SK-N-SH treated with all-trans-retinoic acid at 6 μM for 48 hours (cell line): ENCODE measurements around the gene LIPH.
"Not testable (repeated sequence)": the region's sequence is repeated elsewhere in the genome, so short reads cannot be mapped to it uniquely, and the experiment has no call there.

ENCODE experiments used
- ATAC-seq: fragments of 200-7000 bp; cut with Tn5 transposase; 3 replicates; pipeline ENCODE4 v1.9.1; 2020; ENCODE audit warnings: mild to moderate bottlenecking, moderate library complexity
- ARNTL ChIP-seq: fragments of 450-650 bp; formaldehyde crosslinking; IDR thresholded peaks from 2 replicates; pipeline ENCODE4 v1.5.0; 2020; ENCODE audit warnings: low read depth, mild to moderate bottlenecking, moderate library complexity, borderline replicate concordance
- BACH2 ChIP-seq: fragments of 250-450 bp; sonication (Bioruptor Pico); IDR thresholded peaks from 2 replicates; pipeline ENCODE4 v1.9.0; 2021; ENCODE audit warnings: mild to moderate bottlenecking, borderline replicate concordance
- CSDC2 ChIP-seq: fragments of 250-450 bp; sonication (Bioruptor Pico); IDR thresholded peaks from 2 replicates; pipeline ENCODE4 v1.5.0; 2020; ENCODE audit warnings: mild to moderate bottlenecking, moderate library complexity
- ESRRG ChIP-seq: fragments of 250-450 bp; sonication (Bioruptor Pico); IDR thresholded peaks from 2 replicates; pipeline ENCODE4 v1.6.1; 2021; ENCODE audit warnings: mild to moderate bottlenecking
- GLIS3 ChIP-seq: fragments of 250-450 bp; sonication (Bioruptor Pico); IDR thresholded peaks from 2 replicates; pipeline ENCODE4 v1.5.0; 2020; ENCODE audit warnings: mild to moderate bottlenecking, moderate library complexity
- ISL1 ChIP-seq: fragments of 250-450 bp; sonication (Bioruptor Pico); IDR thresholded peaks from 2 replicates; pipeline ENCODE4 v2.1.2; 2022; ENCODE audit warnings: mild to moderate bottlenecking, moderate library complexity
- OSR1 ChIP-seq: fragments of 250-450 bp; sonication (Bioruptor Pico); IDR thresholded peaks from 2 replicates; pipeline ENCODE4 v1.8.0; 2022; ENCODE audit warnings: moderate library complexity, mild to moderate bottlenecking, inconsistent platforms
- PPARA ChIP-seq: fragments of 250-450 bp; sonication (Bioruptor Pico); IDR thresholded peaks from 2 replicates; pipeline ENCODE4 v1.5.0; 2020; ENCODE audit warnings: mild to moderate bottlenecking, borderline replicate concordance
- SNAI2 ChIP-seq: fragments of 250-450 bp; sonication (Bioruptor Pico); IDR thresholded peaks from 2 replicates; pipeline ENCODE4 v1.5.0; 2020; ENCODE audit warnings: mild to moderate bottlenecking, moderate library complexity
- TCF4 ChIP-seq: fragments of 250-450 bp; sonication (Bioruptor Pico); IDR thresholded peaks from 2 replicates; pipeline ENCODE4 v1.8.0; 2021; ENCODE audit warnings: mild to moderate bottlenecking, moderate library complexity, borderline replicate concordance
- TOX ChIP-seq: fragments of 250-450 bp; sonication (Bioruptor Pico); IDR thresholded peaks from 2 replicates; pipeline ENCODE4 v1.8.0; 2021; ENCODE audit warnings: mild to moderate bottlenecking, moderate library complexity, borderline replicate concordance
- ZC3H10 ChIP-seq: fragments of 250-450 bp; sonication (Bioruptor Pico); IDR thresholded peaks from 2 replicates; pipeline ENCODE4 v1.5.1; 2021; ENCODE audit warnings: mild to moderate bottlenecking, moderate library complexity
- ZFP3 ChIP-seq: fragments of 250-450 bp; sonication (Bioruptor Pico); IDR thresholded peaks from 2 replicates; pipeline ENCODE4 v1.5.0; 2020; ENCODE audit warnings: mild to moderate bottlenecking, moderate library complexity
- ZFP30 ChIP-seq: fragments of 450-650 bp; formaldehyde crosslinking; IDR thresholded peaks from 2 replicates; pipeline ENCODE4 v1.5.0; 2022; ENCODE audit warnings: mild to moderate bottlenecking, moderate library complexity
- ZNF565 ChIP-seq: fragments of 450-650 bp; formaldehyde crosslinking; conservative IDR thresholded peaks from 2 replicates; pipeline ENCODE4 v1.5.0; 2020; ENCODE audit warnings: low read depth, mild to moderate bottlenecking, moderate library complexity
- ZNF70 ChIP-seq: fragments of 450-650 bp; formaldehyde crosslinking; IDR thresholded peaks from 2 replicates; pipeline ENCODE4 v1.5.0; 2020; ENCODE audit warnings: mild to moderate bottlenecking, moderate library complexity
- TF ChIP-seq, protein P1 (sequence below): fragments of 250-450 bp; sonication (Bioruptor Pico); IDR thresholded peaks from 2 replicates; pipeline ENCODE4 v1.5.1; 2021; ENCODE audit warnings: mild to moderate bottlenecking, moderate library complexity
- TF ChIP-seq, protein P2 (sequence below): fragments of 250-450 bp; sonication (Bioruptor Pico); IDR thresholded peaks from 2 replicates; pipeline ENCODE4 v1.5.1; 2020; ENCODE audit warnings: low read depth, mild to moderate bottlenecking, moderate library complexity
- TF ChIP-seq, protein P3 (sequence below): fragments of 250-450 bp; sonication (Bioruptor Pico); IDR thresholded peaks from 2 replicates; pipeline ENCODE4 v1.8.0; 2020; ENCODE audit warnings: mild to moderate bottlenecking, moderate library complexity, borderline replicate concordance
- TF ChIP-seq, protein P4 (sequence below): fragments of 250-450 bp; sonication (Bioruptor Pico); IDR thresholded peaks from 2 replicates; pipeline ENCODE4 v1.5.0; 2020; ENCODE audit warnings: mild to moderate bottlenecking, moderate library complexity

The LIPH gene

DNA sequence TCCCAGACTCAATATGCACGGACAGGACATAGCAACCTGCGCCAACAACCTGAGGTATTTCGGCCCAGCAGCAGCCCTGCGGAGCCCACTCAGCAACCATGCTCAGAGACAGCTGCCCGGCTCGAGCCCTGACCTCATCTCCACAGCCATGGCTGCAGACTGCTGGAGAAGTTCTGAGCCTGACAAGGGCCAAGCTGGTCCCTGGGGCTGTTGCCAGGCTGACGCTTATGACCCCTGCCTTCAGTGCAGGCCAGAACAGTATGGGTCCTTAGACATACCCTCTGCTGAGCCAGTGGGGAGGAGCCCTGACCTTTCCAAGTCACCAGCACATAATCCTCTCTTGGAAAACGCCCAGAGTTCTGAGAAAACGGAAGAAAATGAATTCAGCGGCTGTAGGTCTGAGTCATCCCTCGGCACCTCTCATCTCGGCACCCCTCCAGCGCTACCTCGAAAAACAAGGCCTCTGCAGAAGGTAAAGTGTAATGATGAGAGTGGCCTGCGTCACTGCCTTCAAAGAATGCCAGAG lies 79.0 kb downstream of the LIPH start:
- no peak for ATAC-seq
- TF ChIP-seq ZFP30 (CRISPR knock-in tag) (no peak), ZFP3 (CRISPR knock-in tag) (no peak), ISL1 (CRISPR knock-in tag) (no peak), ARNTL (CRISPR knock-in tag) (no peak), BACH2 (CRISPR knock-in tag) (no peak), CSDC2 (CRISPR knock-in tag) (no peak), TOX (CRISPR knock-in tag) (no peak), ZNF565 (CRISPR knock-in tag) (no peak), PPARA (CRISPR knock-in tag) (no peak)
- TF ChIP-seq, protein P1, sequence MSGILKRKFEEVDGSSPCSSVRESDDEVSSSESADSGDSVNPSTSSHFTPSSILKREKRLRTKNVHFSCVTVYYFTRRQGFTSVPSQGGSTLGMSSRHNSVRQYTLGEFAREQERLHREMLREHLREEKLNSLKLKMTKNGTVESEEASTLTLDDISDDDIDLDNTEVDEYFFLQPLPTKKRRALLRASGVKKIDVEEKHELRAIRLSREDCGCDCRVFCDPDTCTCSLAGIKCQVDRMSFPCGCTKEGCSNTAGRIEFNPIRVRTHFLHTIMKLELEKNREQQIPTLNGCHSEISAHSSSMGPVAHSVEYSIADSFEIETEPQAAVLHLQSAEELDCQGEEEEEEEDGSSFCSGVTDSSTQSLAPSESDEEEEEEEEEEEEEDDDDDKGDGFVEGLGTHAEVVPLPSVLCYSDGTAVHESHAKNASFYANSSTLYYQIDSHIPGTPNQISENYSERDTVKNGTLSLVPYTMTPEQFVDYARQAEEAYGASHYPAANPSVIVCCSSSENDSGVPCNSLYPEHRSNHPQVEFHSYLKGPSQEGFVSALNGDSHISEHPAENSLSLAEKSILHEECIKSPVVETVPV (CRISPR knock-in tag), result no peak

DNA sequence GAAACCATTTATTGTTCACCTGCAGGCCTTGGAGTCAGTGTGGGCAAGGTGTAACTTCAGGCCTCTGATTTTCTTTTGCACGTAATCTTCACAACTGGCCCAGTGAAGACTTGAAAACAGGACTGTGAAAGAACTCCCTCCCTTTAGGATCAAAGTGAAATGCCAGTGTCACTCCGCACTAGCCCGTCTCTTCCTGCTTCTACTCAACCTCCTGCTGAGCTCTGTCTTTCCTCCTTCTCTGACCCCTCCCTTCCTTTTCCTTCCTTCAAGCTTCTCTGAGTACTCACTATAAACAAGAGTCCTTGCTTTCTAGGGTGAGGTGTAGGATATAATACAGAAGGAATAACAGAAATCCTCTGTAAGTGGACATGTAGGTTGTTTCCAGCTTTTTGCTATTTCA lies 82.1 kb downstream of the LIPH start:
- TF ChIP-seq TCF4 (CRISPR knock-in tag) (no peak), GLIS3 (no peak), OSR1 (CRISPR knock-in tag) (no peak)
- TF ChIP-seq, protein P2, sequence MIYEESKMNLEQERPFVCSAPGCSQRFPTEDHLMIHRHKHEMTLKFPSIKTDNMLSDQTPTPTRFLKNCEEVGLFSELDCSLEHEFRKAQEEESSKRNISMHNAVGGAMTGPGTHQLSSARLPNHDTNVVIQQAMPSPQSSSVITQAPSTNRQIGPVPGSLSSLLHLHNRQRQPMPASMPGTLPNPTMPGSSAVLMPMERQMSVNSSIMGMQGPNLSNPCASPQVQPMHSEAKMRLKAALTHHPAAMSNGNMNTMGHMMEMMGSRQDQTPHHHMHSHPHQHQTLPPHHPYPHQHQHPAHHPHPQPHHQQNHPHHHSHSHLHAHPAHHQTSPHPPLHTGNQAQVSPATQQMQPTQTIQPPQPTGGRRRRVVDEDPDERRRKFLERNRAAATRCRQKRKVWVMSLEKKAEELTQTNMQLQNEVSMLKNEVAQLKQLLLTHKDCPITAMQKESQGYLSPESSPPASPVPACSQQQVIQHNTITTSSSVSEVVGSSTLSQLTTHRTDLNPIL (CRISPR knock-in tag), result no peak
- no peak for ATAC-seq

DNA sequence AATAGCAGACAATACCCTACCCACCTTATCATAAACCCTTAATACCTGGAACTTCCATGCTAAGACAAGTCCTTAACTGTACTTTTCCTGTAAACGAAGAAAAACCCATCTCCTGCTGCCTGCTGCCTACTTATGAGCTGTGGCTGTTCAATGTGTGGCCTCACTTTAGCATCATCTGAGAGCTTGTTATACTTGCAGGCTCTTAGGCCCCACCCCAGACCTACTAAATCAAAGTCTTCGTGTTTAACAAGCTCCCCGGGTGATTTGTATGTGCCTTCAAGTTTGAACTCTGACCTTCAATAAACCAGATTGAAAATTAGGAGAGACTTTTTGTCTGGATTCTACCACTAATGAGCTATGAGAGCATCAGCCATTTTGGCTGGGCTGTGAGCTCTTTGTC lies 82.8 kb downstream of the LIPH start:
- ATAC-seq, result no peak
- TF ChIP-seq ESRRG (CRISPR knock-in tag), result no peak
- TF ChIP-seq TCF4 (CRISPR knock-in tag), result no peak
- TF ChIP-seq, protein P2 (CRISPR knock-in tag), result no peak
- TF ChIP-seq, protein P3, sequence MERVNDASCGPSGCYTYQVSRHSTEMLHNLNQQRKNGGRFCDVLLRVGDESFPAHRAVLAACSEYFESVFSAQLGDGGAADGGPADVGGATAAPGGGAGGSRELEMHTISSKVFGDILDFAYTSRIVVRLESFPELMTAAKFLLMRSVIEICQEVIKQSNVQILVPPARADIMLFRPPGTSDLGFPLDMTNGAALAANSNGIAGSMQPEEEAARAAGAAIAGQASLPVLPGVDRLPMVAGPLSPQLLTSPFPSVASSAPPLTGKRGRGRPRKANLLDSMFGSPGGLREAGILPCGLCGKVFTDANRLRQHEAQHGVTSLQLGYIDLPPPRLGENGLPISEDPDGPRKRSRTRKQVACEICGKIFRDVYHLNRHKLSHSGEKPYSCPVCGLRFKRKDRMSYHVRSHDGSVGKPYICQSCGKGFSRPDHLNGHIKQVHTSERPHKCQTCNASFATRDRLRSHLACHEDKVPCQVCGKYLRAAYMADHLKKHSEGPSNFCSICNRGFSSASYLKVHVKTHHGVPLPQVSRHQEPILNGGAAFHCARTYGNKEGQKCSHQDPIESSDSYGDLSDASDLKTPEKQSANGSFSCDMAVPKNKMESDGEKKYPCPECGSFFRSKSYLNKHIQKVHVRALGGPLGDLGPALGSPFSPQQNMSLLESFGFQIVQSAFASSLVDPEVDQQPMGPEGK (CRISPR knock-in tag), result no peak
- no peak for TF ChIP-seq ZFP30 (CRISPR knock-in tag)
- TF ChIP-seq GLIS3, result no peak
- no peak for TF ChIP-seq ISL1 (CRISPR knock-in tag)
- TF ChIP-seq SNAI2 (CRISPR knock-in tag), result no peak
- TF ChIP-seq ZFP3 (CRISPR knock-in tag), result no peak
- no peak for TF ChIP-seq ZNF70 (CRISPR knock-in tag)
- TF ChIP-seq ZNF565 (CRISPR knock-in tag), result no peak
- no peak for TF ChIP-seq OSR1 (CRISPR knock-in tag)
- TF ChIP-seq ZC3H10, result no peak
- no peak for TF ChIP-seq ARNTL (CRISPR knock-in tag)
- TF ChIP-seq BACH2 (CRISPR knock-in tag), result no peak
- no peak for TF ChIP-seq PPARA (CRISPR knock-in tag)
- no peak for TF ChIP-seq CSDC2 (CRISPR knock-in tag)

DNA sequence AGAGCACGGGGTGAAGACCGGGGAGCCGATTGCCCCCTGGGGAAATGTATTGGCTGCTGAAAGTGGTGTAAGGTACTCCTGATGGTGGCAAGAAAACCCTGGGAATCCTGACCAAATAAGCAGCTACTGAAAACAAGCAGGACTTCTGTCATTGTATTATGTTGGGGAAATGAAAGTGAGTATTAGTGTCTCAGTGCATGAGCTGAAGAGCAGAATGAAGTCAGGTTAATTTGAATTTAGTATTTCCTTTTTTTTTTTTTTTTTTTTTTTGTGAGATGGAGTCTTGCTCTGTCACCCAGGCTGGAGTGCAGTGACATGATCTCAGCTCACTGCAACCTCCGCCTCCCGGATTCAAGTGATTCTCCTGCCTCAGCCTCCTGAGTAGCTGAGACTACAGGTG lies 86.3 kb downstream of the LIPH start:
- not testable (repeated sequence) for ATAC-seq

DNA sequence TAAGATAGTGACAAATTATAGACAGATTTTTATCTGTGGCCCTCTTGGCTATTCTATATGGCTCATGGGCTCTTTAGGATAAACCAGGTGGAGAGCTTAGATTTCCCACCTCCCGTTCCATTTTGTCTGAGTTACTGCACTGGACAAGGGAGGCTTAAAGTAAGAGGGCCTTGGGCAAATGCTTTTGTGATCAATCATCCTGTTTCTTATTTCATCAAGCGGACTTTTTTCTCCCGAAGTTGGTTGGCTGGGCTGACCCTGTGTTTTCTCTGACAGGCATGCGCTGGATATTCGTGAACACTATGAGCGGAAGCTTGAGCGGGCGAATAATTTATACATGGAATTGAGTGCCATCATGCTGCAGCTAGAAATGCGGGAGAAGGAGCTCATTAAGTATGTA lies 86.9 kb downstream of the LIPH start:
- TF ChIP-seq, protein P4, sequence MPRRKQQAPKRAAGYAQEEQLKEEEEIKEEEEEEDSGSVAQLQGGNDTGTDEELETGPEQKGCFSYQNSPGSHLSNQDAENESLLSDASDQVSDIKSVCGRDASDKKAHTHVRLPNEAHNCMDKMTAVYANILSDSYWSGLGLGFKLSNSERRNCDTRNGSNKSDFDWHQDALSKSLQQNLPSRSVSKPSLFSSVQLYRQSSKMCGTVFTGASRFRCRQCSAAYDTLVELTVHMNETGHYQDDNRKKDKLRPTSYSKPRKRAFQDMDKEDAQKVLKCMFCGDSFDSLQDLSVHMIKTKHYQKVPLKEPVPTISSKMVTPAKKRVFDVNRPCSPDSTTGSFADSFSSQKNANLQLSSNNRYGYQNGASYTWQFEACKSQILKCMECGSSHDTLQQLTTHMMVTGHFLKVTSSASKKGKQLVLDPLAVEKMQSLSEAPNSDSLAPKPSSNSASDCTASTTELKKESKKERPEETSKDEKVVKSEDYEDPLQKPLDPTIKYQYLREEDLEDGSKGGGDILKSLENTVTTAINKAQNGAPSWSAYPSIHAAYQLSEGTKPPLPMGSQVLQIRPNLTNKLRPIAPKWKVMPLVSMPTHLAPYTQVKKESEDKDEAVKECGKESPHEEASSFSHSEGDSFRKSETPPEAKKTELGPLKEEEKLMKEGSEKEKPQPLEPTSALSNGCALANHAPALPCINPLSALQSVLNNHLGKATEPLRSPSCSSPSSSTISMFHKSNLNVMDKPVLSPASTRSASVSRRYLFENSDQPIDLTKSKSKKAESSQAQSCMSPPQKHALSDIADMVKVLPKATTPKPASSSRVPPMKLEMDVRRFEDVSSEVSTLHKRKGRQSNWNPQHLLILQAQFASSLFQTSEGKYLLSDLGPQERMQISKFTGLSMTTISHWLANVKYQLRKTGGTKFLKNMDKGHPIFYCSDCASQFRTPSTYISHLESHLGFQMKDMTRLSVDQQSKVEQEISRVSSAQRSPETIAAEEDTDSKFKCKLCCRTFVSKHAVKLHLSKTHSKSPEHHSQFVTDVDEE, result no peak
- TF ChIP-seq TOX (CRISPR knock-in tag) (no peak), ZC3H10 (no peak)
- ATAC-seq, result no peak
